ENCODE measurements around the gene DNAJC5.

GRCh38 chr20:63978319-63979228, 83.6 kb downstream of the DNAJC5 start:
- TF ChIP-seq CTCF (IDR thresholded peaks at IDR 0.05): no peak
- no peak for TF ChIP-seq REST (IDR thresholded peaks at IDR 0.05; ENCODE audit: insufficient read depth in 1 of 2, low read depth in 2 of 2, low read length in 1 of 2)

All from Panc1 (cell line).